GM12874 (cell line): ENCODE measurements around the gene CEBPE.
A peak's percentile ranks its signal among the peaks of the same experiment; 100 is the strongest.

Experiments used
- TF ChIP-seq, protein P1 (sequence below): IDR thresholded peaks from 2 replicates; pipeline ENCODE4 v1.5.1; 2011; ENCODE audit warnings: low read depth, mild to moderate bottlenecking, control low read depth, low read length, moderate library complexity; ENCODE audit not compliant: insufficient read depth

The CEBPE gene

DNA sequence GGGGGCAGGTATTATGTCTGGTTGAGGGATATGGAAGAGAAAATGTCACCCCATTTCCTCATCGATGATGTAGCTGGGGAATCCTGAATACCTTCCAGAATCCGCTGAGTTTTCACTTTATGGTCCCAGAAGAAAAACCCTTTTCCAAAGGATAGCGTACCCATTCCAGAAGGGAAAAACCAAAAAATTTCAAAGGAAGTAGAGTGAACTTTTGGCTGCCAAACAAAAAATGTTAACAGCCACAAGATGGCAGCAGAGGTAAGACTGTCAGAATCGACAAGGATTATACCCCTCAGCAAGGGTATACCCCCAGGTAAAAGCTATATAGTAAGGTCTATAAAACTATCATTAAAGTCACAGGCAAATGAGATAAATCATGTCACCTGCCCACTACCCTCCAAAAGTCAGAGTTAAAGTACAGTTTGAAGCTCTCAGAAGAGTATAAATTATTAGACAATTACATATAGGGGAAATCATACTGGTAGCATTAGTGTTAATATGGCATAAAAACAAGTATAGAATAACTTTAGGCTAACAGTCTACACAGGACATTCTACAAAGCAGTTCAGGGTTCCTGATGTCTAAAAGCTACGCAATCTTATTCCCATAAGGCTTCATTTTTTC lies 42.2 kb downstream of the CEBPE start:
- TF ChIP-seq, protein P1, sequence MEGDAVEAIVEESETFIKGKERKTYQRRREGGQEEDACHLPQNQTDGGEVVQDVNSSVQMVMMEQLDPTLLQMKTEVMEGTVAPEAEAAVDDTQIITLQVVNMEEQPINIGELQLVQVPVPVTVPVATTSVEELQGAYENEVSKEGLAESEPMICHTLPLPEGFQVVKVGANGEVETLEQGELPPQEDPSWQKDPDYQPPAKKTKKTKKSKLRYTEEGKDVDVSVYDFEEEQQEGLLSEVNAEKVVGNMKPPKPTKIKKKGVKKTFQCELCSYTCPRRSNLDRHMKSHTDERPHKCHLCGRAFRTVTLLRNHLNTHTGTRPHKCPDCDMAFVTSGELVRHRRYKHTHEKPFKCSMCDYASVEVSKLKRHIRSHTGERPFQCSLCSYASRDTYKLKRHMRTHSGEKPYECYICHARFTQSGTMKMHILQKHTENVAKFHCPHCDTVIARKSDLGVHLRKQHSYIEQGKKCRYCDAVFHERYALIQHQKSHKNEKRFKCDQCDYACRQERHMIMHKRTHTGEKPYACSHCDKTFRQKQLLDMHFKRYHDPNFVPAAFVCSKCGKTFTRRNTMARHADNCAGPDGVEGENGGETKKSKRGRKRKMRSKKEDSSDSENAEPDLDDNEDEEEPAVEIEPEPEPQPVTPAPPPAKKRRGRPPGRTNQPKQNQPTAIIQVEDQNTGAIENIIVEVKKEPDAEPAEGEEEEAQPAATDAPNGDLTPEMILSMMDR: peak; percentile 50

DNA sequence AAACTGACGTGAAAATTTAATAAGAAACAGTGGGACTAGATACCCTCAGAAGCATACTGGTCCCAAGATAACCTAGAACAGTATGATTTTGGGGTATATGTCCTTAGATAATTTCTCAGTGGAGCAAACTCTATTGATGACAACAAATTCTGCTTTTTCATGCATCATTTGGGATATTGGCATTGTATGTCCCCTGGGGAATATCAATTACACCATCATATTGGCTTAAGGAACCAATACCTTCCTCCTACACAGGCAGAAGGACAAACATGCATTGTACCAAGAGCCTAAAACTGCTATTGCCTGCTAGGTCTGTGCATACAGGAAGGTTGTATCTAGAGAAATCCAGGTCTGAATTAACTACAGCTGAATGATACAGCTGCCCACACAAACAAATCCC lies 44.1 kb downstream of the CEBPE start:
- TF ChIP-seq, protein P1: no peak

DNA sequence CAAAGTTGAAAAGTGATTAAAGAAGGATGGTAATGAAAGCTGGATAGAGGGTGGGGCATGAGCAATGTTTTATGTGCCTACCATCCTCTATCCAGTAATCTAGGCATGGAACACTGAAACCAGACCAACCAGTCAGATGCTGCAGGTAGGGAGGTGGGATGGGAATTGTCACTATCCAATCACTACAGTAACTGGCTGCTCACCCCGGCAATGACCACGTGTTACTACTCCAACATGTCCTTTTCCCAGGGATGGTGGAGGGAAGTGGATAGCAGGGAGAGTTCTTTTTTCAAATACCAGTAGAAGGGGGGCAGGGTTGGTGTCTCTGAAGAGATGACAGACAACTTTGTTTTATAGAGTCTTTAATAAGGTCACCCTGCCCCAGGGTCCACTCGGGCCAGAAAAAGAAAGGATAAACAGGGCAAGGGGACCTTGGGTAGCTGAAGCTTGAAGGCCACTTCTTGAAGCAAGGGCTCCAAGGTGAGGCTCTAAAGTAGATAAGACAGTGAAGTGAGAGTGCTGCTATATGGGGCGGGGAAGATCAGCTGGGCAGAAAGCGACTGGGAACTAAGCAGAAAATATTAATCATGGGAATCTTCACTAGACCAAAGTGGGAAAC lies 47.0 kb downstream of the CEBPE start:
- TF ChIP-seq, protein P1: no peak

DNA sequence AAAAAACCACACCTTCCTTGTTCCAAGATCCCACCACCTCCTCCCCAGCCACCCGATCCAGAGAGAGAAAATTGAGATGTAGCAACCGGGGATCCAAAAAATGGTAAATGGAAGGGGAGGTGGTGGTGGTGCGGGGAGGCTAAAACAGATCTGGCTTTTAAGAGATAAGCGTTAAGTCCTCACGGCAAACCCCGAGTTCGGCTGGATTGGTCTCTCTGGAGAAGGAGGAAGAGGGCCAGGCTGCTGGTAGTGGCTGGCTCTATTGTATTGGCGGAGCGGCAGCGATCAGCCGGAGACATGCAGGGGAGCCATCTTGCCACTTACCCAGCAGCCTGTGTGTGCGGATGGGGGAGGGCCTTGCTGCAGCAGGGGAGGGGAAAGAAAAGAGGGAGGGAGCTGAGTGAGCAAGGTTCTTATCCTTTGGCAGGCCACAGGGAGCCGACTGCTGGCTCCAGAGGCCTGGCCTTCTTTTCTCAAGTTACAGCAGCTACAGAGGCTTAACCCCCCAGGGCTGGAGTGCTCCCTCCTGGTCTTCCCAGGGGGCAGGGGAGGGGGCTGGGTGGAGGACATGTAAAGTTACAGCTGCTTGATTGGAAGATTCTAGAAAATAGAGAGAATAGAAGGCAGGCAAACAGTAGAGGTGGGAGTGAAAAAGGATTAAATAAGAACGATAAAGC lies 47.7 kb downstream of the CEBPE start:
- TF ChIP-seq, protein P1: no peak

DNA sequence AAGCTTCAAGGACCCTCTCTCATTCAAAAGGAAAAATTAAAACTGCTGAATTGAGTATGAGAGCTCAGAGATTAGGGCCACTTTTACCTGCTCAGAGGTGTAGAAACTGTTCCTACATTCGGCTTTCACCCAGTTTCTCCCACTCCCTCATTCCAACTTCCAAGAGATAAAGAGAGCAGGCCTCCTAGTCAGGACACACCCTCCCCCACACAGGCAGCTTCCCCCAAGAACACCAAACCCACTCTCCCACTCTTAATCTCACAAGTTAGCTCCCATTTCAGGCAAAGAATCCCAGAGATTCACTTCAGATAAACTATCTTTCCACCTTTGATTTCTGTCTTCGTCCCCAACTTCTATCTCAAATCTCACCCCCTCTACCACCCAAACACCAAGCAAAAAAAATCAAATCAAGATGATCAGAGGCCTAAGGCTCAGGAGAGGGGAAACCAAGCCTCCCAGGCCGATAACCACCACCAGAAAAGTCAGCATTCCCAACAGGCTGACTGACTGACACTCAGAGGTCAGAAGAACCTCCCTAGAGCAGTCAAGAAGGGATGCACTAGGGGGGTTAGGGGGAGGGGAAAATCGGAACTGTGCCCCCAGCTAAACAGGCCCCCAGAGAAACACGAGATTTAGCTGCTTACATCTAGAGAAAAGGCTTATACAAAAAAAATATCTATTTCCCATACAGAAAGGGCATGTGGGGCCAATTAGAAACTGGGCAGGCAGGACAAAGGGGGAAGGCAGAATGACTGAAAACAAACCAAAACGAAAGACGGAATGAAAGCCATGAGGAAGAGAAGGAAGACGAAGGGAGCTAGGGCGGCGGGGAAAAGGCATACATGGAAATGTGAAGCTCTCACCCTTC lies 48.6 kb downstream of the CEBPE start:
- TF ChIP-seq, protein P1: no peak

DNA sequence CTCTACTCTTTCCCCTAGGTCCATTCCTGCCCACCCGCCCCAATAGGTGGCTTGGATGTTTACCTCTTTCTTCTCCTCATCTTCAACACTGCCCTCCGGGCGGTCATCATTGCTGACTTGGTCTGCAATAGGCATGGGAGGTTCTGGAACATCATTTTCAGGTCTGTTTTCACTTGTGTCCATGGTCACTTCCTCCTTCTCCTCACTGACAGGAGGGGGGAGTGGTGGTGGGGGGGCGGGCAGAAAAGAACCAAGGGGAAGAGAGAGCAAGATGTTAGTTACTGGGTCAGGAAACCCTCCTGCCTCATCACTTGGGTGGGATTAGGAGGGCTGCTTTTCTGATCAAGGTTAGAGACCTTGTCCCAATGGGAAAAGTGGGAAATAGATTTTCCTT lies 49.6 kb downstream of the CEBPE start:
- TF ChIP-seq, protein P1: no peak
